M059J (cell line): ENCODE data around the gene UTF1. TPM values are rescaled to one million over a fixed set of nuclear protein-coding genes. Genes with fewer than 3 reads are reported as not detected.

Experiments used
- DNase-seq: peaks from one replicate; pipeline ENCODE4 v3.0.0-alpha.2; 2012; ENCODE audit warnings: low read depth
- total RNA-seq: library from RNA; depleted of rRNA; stranded (reverse); fragments of >200 nt; shearing (Covaris generic); gene quantifications from 2 replicates; pipeline ENCODE4 v1.2.3, GENCODE V29; 2014

Gene UTF1
- total RNA-seq, 1 experiment from 2014 or later = not detected

GRCh38 chr10:133247681-133248333 lies 17.8 kb downstream of the UTF1 start:
- DNase-seq = no peak

- no peak for DNase-seq
Measured at GRCh38 chr10:133248334-133248715, 18.3 kb downstream of the UTF1 start.

GRCh38 chr10:133249094-133249780 lies 19.2 kb downstream of the UTF1 start:
- no peak for DNase-seq

- DNase-seq = no peak
Measured at GRCh38 chr10:133249975-133250754, 20.1 kb downstream of the UTF1 start.

- DNase-seq = no peak
Measured at GRCh38 chr10:133251388-133252222, 21.6 kb downstream of the UTF1 start.

- DNase-seq = no peak
Measured at GRCh38 chr10:133252223-133252552, 22.2 kb downstream of the UTF1 start.

- no peak for DNase-seq
Measured at GRCh38 chr10:133253361-133253955, 23.4 kb downstream of the UTF1 start.

GRCh38 chr10:133254421-133255120 lies 24.6 kb downstream of the UTF1 start:
- DNase-seq = no peak

- no peak for DNase-seq
Measured at GRCh38 chr10:133255323-133255722, 25.3 kb downstream of the UTF1 start.

- no peak for DNase-seq
Measured at GRCh38 chr10:133257489-133258065, 27.6 kb downstream of the UTF1 start.

- DNase-seq = no peak
Measured at GRCh38 chr10:133258066-133258817, 28.2 kb downstream of the UTF1 start.

GRCh38 chr10:133258818-133259601 lies 29.0 kb downstream of the UTF1 start:
- peak; percentile 99 for DNase-seq

- peak; percentile 62 for DNase-seq
Measured at GRCh38 chr10:133259602-133259989, 29.6 kb downstream of the UTF1 start.

- DNase-seq = peak; percentile 40
Measured at GRCh38 chr10:133260895-133261725, 31.1 kb downstream of the UTF1 start.

- DNase-seq = peak; percentile 54
Measured at GRCh38 chr10:133261726-133262325, 31.8 kb downstream of the UTF1 start.

GRCh38 chr10:133262696-133263095 lies 32.7 kb downstream of the UTF1 start:
- no peak for DNase-seq

- no peak for DNase-seq
Measured at GRCh38 chr10:133263674-133264073, 33.7 kb downstream of the UTF1 start.

GRCh38 chr10:133264461-133264860 lies 34.4 kb downstream of the UTF1 start:
- no peak for DNase-seq
